K562 (cell line): Measurements from ENCODE around the gene INSR. TPM values are rescaled to one million over a fixed set of nuclear protein-coding genes. Genes with fewer than 3 reads are reported as not detected.

Source experiments
- ATAC-seq: fragments of 200-7000 bp; cut with Tn5 transposase; 3 replicates; pipeline ENCODE4 v1.9.1; 2020; ENCODE audit warnings: moderate library complexity
- BruUV-seq: library from RNA; stranded (reverse); fragments of 400-500 nt; replicated peaks from 2 replicates; lab custom pipeline; 2021; lab: Mats Ljungman, UMichigan
- CTCF ChIA-PET: fragments of 300-600 bp; formaldehyde crosslinking; extraction: SDS; loops from one replicate; lab custom pipeline; 2021; ENCODE audit warnings: low intra/inter-chr PET ratio; lab: Yijun Ruan, JAX
- POLR2A ChIA-PET: fragments of 300-600, 350-650 bp; sonication (Branson Sonifier 250); formaldehyde crosslinking; extraction: SDS; loops from one replicate; lab custom pipeline; 2021; ENCODE audit warnings: antibody characterized with exemption, inconsistent platforms; lab: Yijun Ruan, JAX
- DNase-seq, 4 experiments: peaks; one replicate each; pipeline versions ENCODE4 v3.0.0 to v3.0.0-alpha.2; 2011 to 2018; ENCODE audit warnings: low spot score in 3 of 4, mixed read lengths in 3 of 4; ENCODE audit errors: extremely low read depth in 1 of 4
- FAIRE-seq: peaks from 2 replicates; lab custom pipeline; 2011; peaks lifted over from hg19 to GRCh38; lab: Jason Lieb, UNC
- H2AFZ ChIP-seq: 2 replicates; pipeline ENCODE4 v1.6.0; 2011; ENCODE audit warnings: low read depth, low read length, control low read depth, inconsistent platforms
- H3K27ac ChIP-seq: fragments of 200-600 bp; 3 replicates; pipeline ENCODE4 v1.8.0; 2011; ENCODE audit warnings: low read depth, mild to moderate bottlenecking, control low read depth, inconsistent platforms, low read length, moderate library complexity, mixed read lengths; ENCODE audit errors: extremely low read depth
- H3K27me3 ChIP-seq, 2 experiments: fragments of 300-600 bp in 1 of 2; 2 replicates in 1 of 2; 3 replicates in 1 of 2; pipeline versions ENCODE4 v1.6.0 to v1.8.0; 2011; ENCODE audit warnings: inconsistent platforms in 2 of 2, low read length in 2 of 2, mild to moderate bottlenecking in 1 of 2, mixed read lengths in 1 of 2, moderate library complexity in 1 of 2; ENCODE audit not compliant: control insufficient read depth in 2 of 2, insufficient read depth in 2 of 2
- H3K36me3 ChIP-seq: fragments of 300-600 bp; 3 replicates; pipeline ENCODE4 v1.8.0; 2011; ENCODE audit warnings: mild to moderate bottlenecking, low read length, inconsistent platforms; ENCODE audit not compliant: control insufficient read depth, insufficient read depth
- H3K4me1 ChIP-seq, 2 experiments: fragments of 200-600 bp in 1 of 2; replicated peaks in 1 of 2; 2 replicates in 1 of 2; 3 replicates in 1 of 2; pipeline versions ENCODE4 v1.5.1 to v1.8.0; 2011; ENCODE audit warnings: inconsistent platforms in 2 of 2, low read length in 2 of 2, mild to moderate bottlenecking in 1 of 2, mixed read lengths in 1 of 2, moderate library complexity in 1 of 2; ENCODE audit not compliant: control insufficient read depth in 2 of 2, insufficient read depth in 2 of 2
- H3K4me2 ChIP-seq: 2 replicates; pipeline ENCODE4 v1.6.1; 2011; ENCODE audit warnings: low read length, control low read depth, inconsistent platforms, mixed read lengths; ENCODE audit not compliant: insufficient read depth
- H3K4me3 ChIP-seq: fragments of 200-600 bp; sonication (generic), shearing (Covaris generic); 2 replicates; pipeline ENCODE4 v1.5.1; 2016; ENCODE audit warnings: control low read depth, inconsistent platforms
- H3K79me2 ChIP-seq: fragments of 200-600 bp; 3 replicates; pipeline ENCODE4 v1.8.0; 2011; ENCODE audit warnings: low read length, inconsistent platforms; ENCODE audit not compliant: control insufficient read depth, insufficient read depth
- H3K9ac ChIP-seq, 2 experiments: 2 replicates each; pipeline versions ENCODE4 v1.6.0 to v1.6.1; 2011; ENCODE audit warnings: low read depth in 2 of 2, low read length in 2 of 2, control low read depth in 1 of 2, inconsistent platforms in 1 of 2, mild to moderate bottlenecking in 1 of 2, mixed read lengths in 1 of 2; ENCODE audit not compliant: insufficient read depth in 1 of 2
- H3K9me1 ChIP-seq: one replicate; pipeline ENCODE4 v1.6.0; 2011; ENCODE audit warnings: inconsistent platforms, mild to moderate bottlenecking, low read length, moderate library complexity; ENCODE audit not compliant: control insufficient read depth, insufficient read depth
- H3K9me3 ChIP-seq: replicated peaks from 2 replicates; pipeline ENCODE4 v1.5.1; 2011; ENCODE audit warnings: low read depth, low read length, inconsistent platforms; ENCODE audit not compliant: control insufficient read depth, insufficient read depth
- H4K20me1 ChIP-seq: replicated peaks from 2 replicates; pipeline ENCODE4 v1.6.1; 2011; ENCODE audit warnings: low read length, inconsistent platforms, mixed read lengths; ENCODE audit not compliant: control insufficient read depth, insufficient read depth
- SAP30 ChIP-seq: fragments of 200-600 bp; sonication (generic); IDR thresholded peaks from 2 replicates; pipeline ENCODE4 v1.6.1; 2012; ENCODE audit warnings: borderline replicate concordance, low read depth, mild to moderate bottlenecking, moderate library complexity, low read length, control low read depth, inconsistent platforms; ENCODE audit not compliant: insufficient read depth, poor library complexity, severe bottlenecking
- SIX5 ChIP-seq, 2 experiments: IDR thresholded peaks; 2 replicates each; pipeline ENCODE4 v1.6.1; 2011; ENCODE audit warnings: low read length in 2 of 2, borderline replicate concordance in 1 of 2, low read depth in 1 of 2, mild to moderate bottlenecking in 1 of 2, moderate library complexity in 1 of 2; ENCODE audit not compliant: insufficient read depth in 1 of 2
- SMARCC2 ChIP-seq: fragments of 450-650 bp; IDR thresholded peaks from 2 replicates; pipeline ENCODE4 v1.6.1; 2017; ENCODE audit warnings: antibody characterized with exemption, moderate library complexity, mild to moderate bottlenecking, low read depth
- SP1 ChIP-seq: sonication (generic); formaldehyde crosslinking; IDR thresholded peaks from 2 replicates; pipeline ENCODE4 v1.8.1; 2022; ENCODE audit warnings: mild to moderate bottlenecking, missing genetic modification reagents
- TEAD1 ChIP-seq, 2 experiments: fragments of 450-650 bp in 1 of 2; sonication (generic) in 1 of 2; formaldehyde crosslinking; IDR thresholded peaks; 2 replicates each; pipeline versions ENCODE4 v1.4.0 to v1.8.0; 2020 to 2022; ENCODE audit warnings: mild to moderate bottlenecking in 2 of 2, missing genetic modification reagents in 1 of 2
- ZKSCAN1 ChIP-seq: fragments of 150-350 bp; IDR thresholded peaks from 2 replicates; pipeline ENCODE4 v1.6.1; 2016; ENCODE audit warnings: low read depth, low read length
- WGBS: fragments of 100-300 bp; shearing (Covaris generic); methylation state at CpG from one replicate; pipeline ENCODE4 v1.1.6; 2016; ENCODE audit warnings: low coverage, mixed read lengths; ENCODE audit not compliant: insufficient coverage; ENCODE audit errors: missing lambda C conversion rate; 5-methylcytosine and 5-hydroxymethylcytosine counted together
- in situ Hi-C: fragments of 300-500 bp; cut with MboI; formaldehyde crosslinking; loops from 4 replicates; pipeline ENCODE4 v1.15.0; 2018; ENCODE audit warnings: inconsistent platforms, mixed read lengths
- intact Hi-C: fragments of 100-400 bp; cut with micrococcal nuclease; formaldehyde crosslinking; loops from 2 replicates; pipeline ENCODE4 v1.14.2; 2022
- polyA plus RNA-seq, 8 experiments: library from polyadenylated mRNA; depleted of rRNA in 4 of 8; stranded (reverse) in 5 of 8; unstranded in 3 of 8; fragments of >200 nt; fragmentation: Nextera tagmentation in 2 of 8; fragmentation: Illumina TruSeq in 1 of 8; extraction: Ambion mirVana in 2 of 8; extraction: Trizol in 1 of 8; gene quantifications; 2 replicates each; pipeline versions ENCODE4 v1.2.1 to v1.2.3, GENCODE V29; 2011 to 2014; ENCODE audit warnings: inconsistent platforms in 1 of 8, missing spikeins in 1 of 8
- total RNA-seq, 7 experiments: library from RNA; depleted of rRNA in 6 of 7; stranded (reverse); fragments of >200 nt in 6 of 7; fragmentation: Illumina TruSeq in 2 of 7; extraction: Trizol in 2 of 7; gene quantifications; 2 replicates each; pipeline versions ENCODE4 v1.2.1 to v1.2.3, GENCODE V29; 2011 to 2021; ENCODE audit warnings: low replicate concordance in 1 of 7
- TF ChIP-seq, protein P1 (sequence below), 2 experiments: fragments of 450-650 bp; IDR thresholded peaks; 2 replicates each; pipeline ENCODE4 v1.6.1; 2016
- TF ChIP-seq, protein P2 (sequence below): sonication (generic); formaldehyde crosslinking; IDR thresholded peaks from 2 replicates; pipeline ENCODE4 v1.8.0; 2023; ENCODE audit warnings: mild to moderate bottlenecking, missing genetic modification reagents
- TF ChIP-seq, protein P3 (sequence below): fragments of 450-650 bp; conservative IDR thresholded peaks from 2 replicates; pipeline ENCODE4 v1.6.1; 2016; ENCODE audit warnings: missing genetic modification characterization, low read depth, mild to moderate bottlenecking, missing compliant biosample characterization, moderate library complexity
- TF ChIP-seq, protein P4 (sequence below): fragments of 250-450 bp; sonication (Bioruptor Pico); IDR thresholded peaks from 2 replicates; pipeline ENCODE4 v1.4.0; 2020; ENCODE audit warnings: borderline replicate concordance

Gene INSR
- total and polyA plus RNA-seq, 9 of the 15 experiments (the other 6 are each of a cell fraction or from before 2014, with no cell fraction given): 0.04 to 0.88 (median 0.41) TPM

DNA sequence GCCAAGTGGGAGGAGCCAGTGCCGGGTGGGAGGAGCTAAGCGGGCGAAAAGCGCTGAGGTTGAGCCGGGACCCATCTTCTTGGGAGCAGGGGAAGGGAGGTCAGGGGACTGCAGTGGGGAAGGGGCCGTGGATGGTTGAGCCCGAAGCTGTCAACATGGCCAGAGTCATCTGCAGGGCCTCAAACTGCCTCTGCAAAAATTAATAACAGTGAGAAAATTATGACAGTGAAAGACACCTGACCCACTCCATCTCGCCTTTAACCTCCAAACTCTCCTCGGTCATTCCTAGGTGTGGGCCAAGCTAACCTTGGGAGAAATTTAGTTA lies 194.7 kb downstream of the INSR start:
- no TSS peak for BruUV-seq
- Histone ChIP-seq H4K20me1 (no peaks in the 10 kb centered on the region), H3K9me1 (no peaks in the 10 kb centered on the region), H3K79me2 (no peaks in the 10 kb centered on the region), H3K4me2 (peak overlapping the region; percentile 88), H3K4me3 (peak overlapping the region; percentile 60), H2AFZ (peak overlapping the region; percentile 95), H3K4me1 (peaks cover 6 to 11% of the 10 kb centered on the region in 2 experiments; a peak in 3 of 5 replicates), H3K9me3 (peaks cover 10% of the 10 kb centered on the region; the same call in 1 of the 2 replicates), H3K27ac (no peak overlapping the region; the same call in 2 of the 3 replicates), H3K27me3 (peaks cover 2 to 10% of the 10 kb centered on the region in 2 experiments; a peak in 3 of 5 replicates), H3K36me3 (no peaks in the 10 kb centered on the region), H3K9ac (peak overlapping the region; percentile 76 to 94)
- POLR2A ChIA-PET: interaction anchor here (0.6 to 1.2 kb wide), 3 partner anchors 9 to 30 kb away, joined by 3 to 7 read pairs (median 3); partner anchors contain the start of gene ZNF557
- in situ Hi-C loops: no loop called here
- CTCF ChIA-PET: no interaction called here
- WGBS: 20% methylated on average over 9 of the region's 9 CpGs
- intact Hi-C loops: no loop called here
- no peak for ATAC-seq
- no peak for DNase-seq
- no peak for FAIRE-seq
- TF ChIP-seq SMARCC2 (no peak), SAP30 (no peak), SP1 (no peak), SIX5 (IDR thresholded peaks at IDR 0.05; ENCODE audit: borderline replicate concordance in 1 of 2, insufficient read depth in 1 of 2, low read depth in 1 of 2, low read length in 2 of 2) (no peak), TEAD1 (CRISPR knock-in tag; IDR thresholded peaks at IDR 0.05) (no peak), ZKSCAN1 (no peak)
- TF ChIP-seq, protein P1, sequence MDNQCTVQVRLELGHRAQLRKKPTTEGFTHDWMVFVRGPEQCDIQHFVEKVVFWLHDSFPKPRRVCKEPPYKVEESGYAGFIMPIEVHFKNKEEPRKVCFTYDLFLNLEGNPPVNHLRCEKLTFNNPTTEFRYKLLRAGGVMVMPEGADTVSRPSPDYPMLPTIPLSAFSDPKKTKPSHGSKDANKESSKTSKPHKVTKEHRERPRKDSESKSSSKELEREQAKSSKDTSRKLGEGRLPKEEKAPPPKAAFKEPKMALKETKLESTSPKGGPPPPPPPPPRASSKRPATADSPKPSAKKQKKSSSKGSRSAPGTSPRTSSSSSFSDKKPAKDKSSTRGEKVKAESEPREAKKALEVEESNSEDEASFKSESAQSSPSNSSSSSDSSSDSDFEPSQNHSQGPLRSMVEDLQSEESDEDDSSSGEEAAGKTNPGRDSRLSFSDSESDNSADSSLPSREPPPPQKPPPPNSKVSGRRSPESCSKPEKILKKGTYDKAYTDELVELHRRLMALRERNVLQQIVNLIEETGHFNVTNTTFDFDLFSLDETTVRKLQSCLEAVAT (IDR thresholded peaks at IDR 0.05): no peak
- TF ChIP-seq, protein P2, sequence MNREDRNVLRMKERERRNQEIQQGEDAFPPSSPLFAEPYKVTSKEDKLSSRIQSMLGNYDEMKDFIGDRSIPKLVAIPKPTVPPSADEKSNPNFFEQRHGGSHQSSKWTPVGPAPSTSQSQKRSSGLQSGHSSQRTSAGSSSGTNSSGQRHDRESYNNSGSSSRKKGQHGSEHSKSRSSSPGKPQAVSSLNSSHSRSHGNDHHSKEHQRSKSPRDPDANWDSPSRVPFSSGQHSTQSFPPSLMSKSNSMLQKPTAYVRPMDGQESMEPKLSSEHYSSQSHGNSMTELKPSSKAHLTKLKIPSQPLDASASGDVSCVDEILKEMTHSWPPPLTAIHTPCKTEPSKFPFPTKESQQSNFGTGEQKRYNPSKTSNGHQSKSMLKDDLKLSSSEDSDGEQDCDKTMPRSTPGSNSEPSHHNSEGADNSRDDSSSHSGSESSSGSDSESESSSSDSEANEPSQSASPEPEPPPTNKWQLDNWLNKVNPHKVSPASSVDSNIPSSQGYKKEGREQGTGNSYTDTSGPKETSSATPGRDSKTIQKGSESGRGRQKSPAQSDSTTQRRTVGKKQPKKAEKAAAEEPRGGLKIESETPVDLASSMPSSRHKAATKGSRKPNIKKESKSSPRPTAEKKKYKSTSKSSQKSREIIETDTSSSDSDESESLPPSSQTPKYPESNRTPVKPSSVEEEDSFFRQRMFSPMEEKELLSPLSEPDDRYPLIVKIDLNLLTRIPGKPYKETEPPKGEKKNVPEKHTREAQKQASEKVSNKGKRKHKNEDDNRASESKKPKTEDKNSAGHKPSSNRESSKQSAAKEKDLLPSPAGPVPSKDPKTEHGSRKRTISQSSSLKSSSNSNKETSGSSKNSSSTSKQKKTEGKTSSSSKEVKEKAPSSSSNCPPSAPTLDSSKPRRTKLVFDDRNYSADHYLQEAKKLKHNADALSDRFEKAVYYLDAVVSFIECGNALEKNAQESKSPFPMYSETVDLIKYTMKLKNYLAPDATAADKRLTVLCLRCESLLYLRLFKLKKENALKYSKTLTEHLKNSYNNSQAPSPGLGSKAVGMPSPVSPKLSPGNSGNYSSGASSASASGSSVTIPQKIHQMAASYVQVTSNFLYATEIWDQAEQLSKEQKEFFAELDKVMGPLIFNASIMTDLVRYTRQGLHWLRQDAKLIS (CRISPR knock-in tag): no peak
- TF ChIP-seq, protein P3, sequence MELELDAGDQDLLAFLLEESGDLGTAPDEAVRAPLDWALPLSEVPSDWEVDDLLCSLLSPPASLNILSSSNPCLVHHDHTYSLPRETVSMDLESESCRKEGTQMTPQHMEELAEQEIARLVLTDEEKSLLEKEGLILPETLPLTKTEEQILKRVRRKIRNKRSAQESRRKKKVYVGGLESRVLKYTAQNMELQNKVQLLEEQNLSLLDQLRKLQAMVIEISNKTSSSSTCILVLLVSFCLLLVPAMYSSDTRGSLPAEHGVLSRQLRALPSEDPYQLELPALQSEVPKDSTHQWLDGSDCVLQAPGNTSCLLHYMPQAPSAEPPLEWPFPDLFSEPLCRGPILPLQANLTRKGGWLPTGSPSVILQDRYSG (tag): no peak
- TF ChIP-seq, protein P4, sequence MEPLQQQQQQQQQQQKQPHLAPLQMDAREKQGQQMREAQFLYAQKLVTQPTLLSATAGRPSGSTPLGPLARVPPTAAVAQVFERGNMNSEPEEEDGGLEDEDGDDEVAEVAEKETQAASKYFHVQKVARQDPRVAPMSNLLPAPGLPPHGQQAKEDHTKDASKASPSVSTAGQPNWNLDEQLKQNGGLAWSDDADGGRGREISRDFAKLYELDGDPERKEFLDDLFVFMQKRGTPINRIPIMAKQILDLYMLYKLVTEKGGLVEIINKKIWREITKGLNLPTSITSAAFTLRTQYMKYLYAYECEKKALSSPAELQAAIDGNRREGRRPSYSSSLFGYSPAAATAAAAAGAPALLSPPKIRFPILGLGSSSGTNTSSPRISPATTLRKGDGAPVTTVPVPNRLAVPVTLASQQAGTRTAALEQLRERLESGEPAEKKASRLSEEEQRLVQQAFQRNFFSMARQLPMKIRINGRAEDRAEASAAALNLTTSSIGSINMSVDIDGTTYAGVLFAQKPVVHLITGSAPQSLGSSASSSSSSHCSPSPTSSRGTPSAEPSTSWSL (CRISPR knock-in tag): peak; percentile 21; the same call in 1 of the 2 replicates
